Nephron (organoid): ENCODE data around the gene IQGAP2.

Experiments used
- H3K27ac Mint-ChIP-seq, 3 experiments: 2 replicates each; pipeline ENCODE4 v1.8.0; 2020; ENCODE audit warnings: mixed read lengths in 3 of 3, mild to moderate bottlenecking in 2 of 3, moderate library complexity in 1 of 3
- H3K27me3 Mint-ChIP-seq: 2 replicates; pipeline ENCODE4 v1.8.0; 2021; ENCODE audit warnings: low read depth, mild to moderate bottlenecking, moderate library complexity, mixed read lengths
- H3K36me3 Mint-ChIP-seq: 2 replicates; pipeline ENCODE4 v1.8.0; 2020; ENCODE audit warnings: low read depth, mixed read lengths
- H3K4me1 Mint-ChIP-seq: 2 replicates; pipeline ENCODE4 v1.8.0; 2020; ENCODE audit warnings: mixed read lengths
- H3K4me3 Mint-ChIP-seq, 3 experiments: 2 replicates each; pipeline ENCODE4 v1.8.0; 2020; ENCODE audit warnings: mild to moderate bottlenecking in 3 of 3, mixed read lengths in 3 of 3, moderate library complexity in 2 of 3
- H3K9me3 Mint-ChIP-seq: 2 replicates; pipeline ENCODE4 v1.8.0; 2020; ENCODE audit warnings: mixed read lengths
- TF ChIP-seq, protein P1 (sequence below), 3 experiments: fragments of 200-600 bp; sonication (generic); IDR thresholded peaks; one replicate each; pipeline ENCODE4 v1.5.0; 2021; ENCODE audit warnings: antibody characterized with exemption in 3 of 3; ENCODE audit not compliant: unreplicated experiment in 3 of 3

The IQGAP2 gene

DNA sequence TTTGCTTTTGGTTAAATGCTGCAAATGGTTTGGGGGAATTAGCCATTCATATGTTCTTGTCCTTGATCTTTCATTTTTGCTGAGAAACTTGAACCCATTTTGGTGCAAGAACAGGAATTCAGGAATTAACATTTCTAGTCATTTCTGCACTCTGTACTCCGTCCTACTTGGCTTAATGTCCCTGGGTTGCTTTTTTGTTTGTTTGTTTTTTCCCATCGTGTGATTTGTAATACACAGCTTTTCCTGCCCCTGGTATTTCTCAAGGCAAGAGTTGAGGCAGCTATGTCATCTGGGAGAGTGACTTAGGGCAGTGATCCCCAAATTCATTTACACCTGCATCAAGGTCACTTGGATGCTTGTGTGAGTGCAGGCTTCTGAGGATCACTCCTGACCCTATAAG is 71.3 kb downstream of the IQGAP2 start:
- TF ChIP-seq, protein P1, sequence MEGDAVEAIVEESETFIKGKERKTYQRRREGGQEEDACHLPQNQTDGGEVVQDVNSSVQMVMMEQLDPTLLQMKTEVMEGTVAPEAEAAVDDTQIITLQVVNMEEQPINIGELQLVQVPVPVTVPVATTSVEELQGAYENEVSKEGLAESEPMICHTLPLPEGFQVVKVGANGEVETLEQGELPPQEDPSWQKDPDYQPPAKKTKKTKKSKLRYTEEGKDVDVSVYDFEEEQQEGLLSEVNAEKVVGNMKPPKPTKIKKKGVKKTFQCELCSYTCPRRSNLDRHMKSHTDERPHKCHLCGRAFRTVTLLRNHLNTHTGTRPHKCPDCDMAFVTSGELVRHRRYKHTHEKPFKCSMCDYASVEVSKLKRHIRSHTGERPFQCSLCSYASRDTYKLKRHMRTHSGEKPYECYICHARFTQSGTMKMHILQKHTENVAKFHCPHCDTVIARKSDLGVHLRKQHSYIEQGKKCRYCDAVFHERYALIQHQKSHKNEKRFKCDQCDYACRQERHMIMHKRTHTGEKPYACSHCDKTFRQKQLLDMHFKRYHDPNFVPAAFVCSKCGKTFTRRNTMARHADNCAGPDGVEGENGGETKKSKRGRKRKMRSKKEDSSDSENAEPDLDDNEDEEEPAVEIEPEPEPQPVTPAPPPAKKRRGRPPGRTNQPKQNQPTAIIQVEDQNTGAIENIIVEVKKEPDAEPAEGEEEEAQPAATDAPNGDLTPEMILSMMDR (IDR thresholded peaks at IDR 0.05; ENCODE audit: unreplicated experiment in 3 of 3): no peak
- no peak overlapping the region for H3K27ac Mint-ChIP-seq
- H3K27me3 Mint-ChIP-seq: no peaks in the 10 kb centered on the region
- H3K4me3 Mint-ChIP-seq: no peak overlapping the region
- H3K36me3 Mint-ChIP-seq: no peaks in the 10 kb centered on the region
- no peaks in the 10 kb centered on the region for H3K9me3 Mint-ChIP-seq
- H3K4me1 Mint-ChIP-seq: peaks cover 4% of the 10 kb centered on the region

GRCh38 chr5:76475385-76475784 is 72.3 kb downstream of the IQGAP2 start:
- Mint-ChIP-seq H3K27ac (no peak overlapping the region), H3K4me1 (peaks cover 9% of the 10 kb centered on the region), H3K36me3 (no peaks in the 10 kb centered on the region), H3K9me3 (no peaks in the 10 kb centered on the region), H3K27me3 (no peaks in the 10 kb centered on the region), H3K4me3 (no peak overlapping the region)
- TF ChIP-seq, protein P1 (IDR thresholded peaks at IDR 0.05; ENCODE audit: unreplicated experiment in 3 of 3): no peak

DNA sequence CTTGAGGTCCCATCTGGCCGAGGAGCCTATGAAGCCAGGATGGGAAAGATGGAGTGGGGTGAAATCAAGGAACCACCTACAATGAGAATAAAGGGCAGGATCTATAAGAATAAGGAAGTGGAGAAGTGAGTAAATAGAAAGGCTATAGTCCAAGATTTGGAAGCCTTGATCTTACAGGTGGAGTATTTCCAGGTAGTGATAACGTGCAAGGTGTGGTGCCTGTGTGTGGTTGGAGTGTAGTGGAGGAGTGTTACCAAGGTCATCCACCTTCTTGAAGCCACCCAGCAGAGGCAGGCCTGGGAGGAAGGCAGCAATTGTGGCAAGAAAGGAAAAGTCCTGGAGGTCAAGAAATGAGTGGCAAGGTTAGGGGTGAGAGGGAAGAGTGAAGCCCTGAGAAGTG is 72.9 kb downstream of the IQGAP2 start:
- Mint-ChIP-seq H3K9me3 (no peaks in the 10 kb centered on the region), H3K36me3 (no peaks in the 10 kb centered on the region), H3K4me3 (no peak overlapping the region), H3K27me3 (no peaks in the 10 kb centered on the region), H3K27ac (peak overlapping the region in 2 of 3 experiments; percentile 18 to 31), H3K4me1 (peaks cover 9% of the 10 kb centered on the region)
- TF ChIP-seq, protein P1 (IDR thresholded peaks at IDR 0.05; ENCODE audit: unreplicated experiment in 3 of 3): no peak

- H3K27ac Mint-ChIP-seq: peak overlapping the region in 2 of 3 experiments; percentile 18 to 31
Measured at GRCh38 chr5:76476474-76477038, 73.5 kb downstream of the IQGAP2 start.

GRCh38 chr5:76477061-76477460 is 74.0 kb downstream of the IQGAP2 start:
- peaks cover 9% of the 10 kb centered on the region for H3K4me1 Mint-ChIP-seq
- no peaks in the 10 kb centered on the region for H3K36me3 Mint-ChIP-seq
- H3K9me3 Mint-ChIP-seq: no peaks in the 10 kb centered on the region
- no peak overlapping the region for H3K4me3 Mint-ChIP-seq
- H3K27ac Mint-ChIP-seq: no peak overlapping the region
- H3K27me3 Mint-ChIP-seq: no peaks in the 10 kb centered on the region
- TF ChIP-seq, protein P1 (IDR thresholded peaks at IDR 0.05; ENCODE audit: unreplicated experiment in 3 of 3): no peak

More at GRCh38 chr5:76476474-76477038, 73.5 kb downstream of the IQGAP2 start:
- no peaks in the 10 kb centered on the region for H3K36me3 Mint-ChIP-seq
- H3K27me3 Mint-ChIP-seq: no peaks in the 10 kb centered on the region
- TF ChIP-seq, protein P1 (IDR thresholded peaks at IDR 0.05; ENCODE audit: unreplicated experiment in 3 of 3): no peak
- no peak overlapping the region for H3K4me3 Mint-ChIP-seq
- peaks cover 9% of the 10 kb centered on the region for H3K4me1 Mint-ChIP-seq
- H3K9me3 Mint-ChIP-seq: no peaks in the 10 kb centered on the region

DNA sequence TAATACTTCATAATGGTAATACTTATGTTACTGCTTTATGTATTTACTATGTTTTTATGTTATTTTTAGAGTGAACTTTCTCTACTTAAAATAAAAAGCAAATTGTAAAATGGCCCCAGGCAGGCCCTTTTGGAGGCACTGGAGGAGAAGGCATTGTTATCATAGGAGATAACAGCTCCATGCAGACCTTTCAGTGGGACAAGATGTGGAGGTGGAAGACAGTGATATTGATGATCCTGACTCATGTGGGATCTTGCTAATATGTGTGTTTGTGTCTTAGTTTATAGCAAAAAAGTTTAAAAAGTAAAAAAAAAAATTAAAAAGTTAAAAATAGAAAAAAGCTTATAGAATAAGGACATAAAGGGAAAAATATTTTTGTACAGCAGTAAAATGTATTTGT is 74.5 kb downstream of the IQGAP2 start:
- peak overlapping the region in 1 of 3 experiments; percentile 52 for H3K27ac Mint-ChIP-seq
- peaks cover 9% of the 10 kb centered on the region for H3K4me1 Mint-ChIP-seq
- H3K36me3 Mint-ChIP-seq: no peaks in the 10 kb centered on the region
- TF ChIP-seq, protein P1 (IDR thresholded peaks at IDR 0.05; ENCODE audit: unreplicated experiment in 3 of 3): no peak
- no peaks in the 10 kb centered on the region for H3K27me3 Mint-ChIP-seq
- H3K9me3 Mint-ChIP-seq: no peaks in the 10 kb centered on the region
- H3K4me3 Mint-ChIP-seq: no peak overlapping the region
